ENCODE results near the gene TMEM132C. TPM values are rescaled to one million over a fixed set of nuclear protein-coding genes. Genes with fewer than 3 reads are reported as not detected.
A peak's percentile ranks its signal among the peaks of the same experiment; 100 is the strongest.

Gene TMEM132C
- total RNA-seq, 1 experiment from 2014 or later, result 0.14 TPM

DNA sequence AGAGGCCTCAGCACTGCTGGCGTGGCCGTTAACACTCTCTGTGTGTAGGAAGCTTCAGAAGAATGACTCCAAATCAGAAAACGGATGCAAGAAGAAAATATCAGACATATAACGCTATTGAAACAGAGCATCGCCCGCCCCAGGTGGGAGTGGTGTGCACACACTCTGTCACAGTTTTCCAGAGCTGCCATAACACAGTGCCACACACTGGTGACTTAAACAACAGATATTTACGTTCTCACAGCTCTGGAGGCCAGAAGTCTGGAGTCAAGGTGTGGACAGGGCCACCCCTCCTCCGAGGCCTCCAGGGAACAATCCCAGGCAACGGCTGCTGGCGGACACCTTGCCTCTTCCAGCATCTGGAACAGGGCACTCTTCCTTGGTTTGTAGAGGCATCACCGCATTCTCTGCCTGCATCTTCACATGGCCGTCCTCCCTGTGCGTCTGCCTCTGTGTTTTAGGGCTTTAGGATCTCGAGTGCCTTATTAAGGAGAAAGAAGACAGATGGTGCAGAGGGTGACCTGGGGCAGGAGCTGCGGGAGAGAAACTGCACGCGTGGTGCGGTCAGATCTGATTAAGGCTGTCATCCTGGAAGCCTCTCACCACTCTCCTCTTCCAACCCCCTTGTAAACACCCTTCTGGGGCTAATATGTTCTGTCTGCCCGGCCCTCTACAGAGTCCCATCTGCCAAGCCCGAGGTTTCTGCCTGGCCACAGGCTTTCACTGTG lies 415.7 kb downstream of the TMEM132C start:
- no peaks in the 10 kb centered on the region for H3K27me3 ChIP-seq (ENCODE audit: control insufficient read depth, insufficient read depth, low read length)
- H3K4me3 ChIP-seq (ENCODE audit: insufficient read depth, low read depth, low read length), result no peak overlapping the region
- DNase-seq, result no peak
- H3K36me3 ChIP-seq (replicated peaks; ENCODE audit: control insufficient read depth, insufficient read depth, low read length), result no peaks in the 10 kb centered on the region

GRCh38 chr12:128684352-128684751 lies 417.4 kb downstream of the TMEM132C start:
- DNase-seq, result no peak
- no peaks in the 10 kb centered on the region for H3K27me3 ChIP-seq (ENCODE audit: control insufficient read depth, insufficient read depth, low read length)
- no peak overlapping the region for H3K4me3 ChIP-seq (ENCODE audit: insufficient read depth, low read depth, low read length)
- H3K36me3 ChIP-seq (replicated peaks; ENCODE audit: control insufficient read depth, insufficient read depth, low read length), result no peaks in the 10 kb centered on the region

GRCh38 chr12:128685903-128686475 lies 419.0 kb downstream of the TMEM132C start:
- no peak for DNase-seq
- Histone ChIP-seq H3K4me3 (ENCODE audit: insufficient read depth, low read depth, low read length) (no peak overlapping the region), H3K27me3 (ENCODE audit: control insufficient read depth, insufficient read depth, low read length) (no peaks in the 10 kb centered on the region), H3K36me3 (replicated peaks; ENCODE audit: control insufficient read depth, insufficient read depth, low read length) (no peaks in the 10 kb centered on the region)

DNA sequence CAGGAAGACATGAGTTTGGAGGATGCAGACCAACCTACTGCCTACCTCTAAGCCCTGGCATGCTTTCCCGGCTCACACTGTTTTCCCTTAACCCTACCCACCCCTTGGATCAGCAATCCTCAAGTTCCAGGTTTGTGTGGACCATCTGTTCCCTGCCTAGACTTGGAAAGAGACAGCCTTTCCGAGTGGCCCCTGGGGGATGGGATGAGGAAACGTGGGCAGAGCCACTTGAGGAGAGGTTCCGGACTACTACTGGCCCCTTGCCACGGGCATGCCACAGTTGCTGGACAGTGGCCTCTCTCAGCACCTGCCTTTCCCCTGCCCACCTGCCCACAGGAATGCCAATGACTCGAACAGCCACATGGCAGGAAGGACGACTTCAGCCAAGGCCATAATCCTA lies 420.9 kb downstream of the TMEM132C start:
- H3K4me3 ChIP-seq (ENCODE audit: insufficient read depth, low read depth, low read length), result no peak overlapping the region
- DNase-seq, result no peak
- H3K36me3 ChIP-seq (replicated peaks; ENCODE audit: control insufficient read depth, insufficient read depth, low read length), result no peaks in the 10 kb centered on the region
- H3K27me3 ChIP-seq (ENCODE audit: control insufficient read depth, insufficient read depth, low read length), result no peaks in the 10 kb centered on the region

DNA sequence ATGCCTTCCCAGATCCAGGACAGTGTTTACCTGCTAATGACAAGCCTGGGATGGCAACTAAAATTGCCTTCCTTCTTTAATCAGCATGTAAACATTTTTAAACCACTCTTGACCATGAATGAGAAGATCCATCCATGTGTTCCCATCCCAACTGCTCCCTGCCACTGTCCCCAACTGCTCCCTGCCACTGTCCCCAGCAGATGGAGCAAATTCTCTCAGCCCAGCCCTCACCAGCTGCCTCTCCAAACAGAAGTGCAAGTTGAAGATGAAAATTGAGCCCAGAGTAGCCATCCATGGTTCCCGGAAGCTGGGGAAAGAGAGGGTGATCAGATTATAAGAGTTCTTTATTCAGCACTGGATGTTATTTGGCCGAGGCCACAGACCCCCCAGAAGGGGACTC lies 423.7 kb downstream of the TMEM132C start:
- H3K4me3 ChIP-seq (ENCODE audit: insufficient read depth, low read depth, low read length), result no peak overlapping the region
- no peak for DNase-seq
- no peaks in the 10 kb centered on the region; the same call in 1 of the 2 replicates for H3K27me3 ChIP-seq (ENCODE audit: control insufficient read depth, insufficient read depth, low read length)
- H3K36me3 ChIP-seq (replicated peaks; ENCODE audit: control insufficient read depth, insufficient read depth, low read length), result no peaks in the 10 kb centered on the region

- no peaks in the 10 kb centered on the region; the same call in 1 of the 2 replicates for H3K27me3 ChIP-seq (ENCODE audit: control insufficient read depth, insufficient read depth, low read length)
These were observed 426.1 kb downstream of the TMEM132C start for GRCh38 chr12:128693115-128693514.

DNA sequence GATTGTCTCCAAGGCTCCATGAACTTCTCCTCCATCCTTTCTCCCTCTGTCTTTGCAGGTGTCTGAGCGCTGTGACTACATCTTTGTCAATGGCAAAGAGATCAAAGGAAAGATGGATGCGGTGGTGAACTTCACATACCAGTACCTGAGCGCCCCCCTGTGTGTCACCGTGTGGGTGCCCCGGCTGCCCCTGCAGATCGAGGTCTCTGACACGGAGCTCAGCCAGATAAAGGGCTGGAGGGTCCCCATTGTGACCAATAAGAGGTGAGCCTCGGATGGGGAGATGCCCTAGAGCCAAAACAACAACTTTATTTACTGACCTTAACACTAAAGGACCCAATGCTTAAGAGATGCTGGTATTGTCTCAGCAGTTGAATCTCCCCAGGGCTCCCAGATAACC lies 426.8 kb downstream of the TMEM132C start:
- no peaks in the 10 kb centered on the region for H3K36me3 ChIP-seq (replicated peaks; ENCODE audit: control insufficient read depth, insufficient read depth, low read length)
- no peak overlapping the region for H3K4me3 ChIP-seq (ENCODE audit: insufficient read depth, low read depth, low read length)
- no peak for DNase-seq
- H3K27me3 ChIP-seq (ENCODE audit: control insufficient read depth, insufficient read depth, low read length), result no peaks in the 10 kb centered on the region; the same call in 1 of the 2 replicates

More at GRCh38 chr12:128693115-128693514, 426.1 kb downstream of the TMEM132C start:
- Histone ChIP-seq H3K36me3 (replicated peaks; ENCODE audit: control insufficient read depth, insufficient read depth, low read length) (no peaks in the 10 kb centered on the region), H3K4me3 (ENCODE audit: insufficient read depth, low read depth, low read length) (no peak overlapping the region)
- no peak for DNase-seq

DNA sequence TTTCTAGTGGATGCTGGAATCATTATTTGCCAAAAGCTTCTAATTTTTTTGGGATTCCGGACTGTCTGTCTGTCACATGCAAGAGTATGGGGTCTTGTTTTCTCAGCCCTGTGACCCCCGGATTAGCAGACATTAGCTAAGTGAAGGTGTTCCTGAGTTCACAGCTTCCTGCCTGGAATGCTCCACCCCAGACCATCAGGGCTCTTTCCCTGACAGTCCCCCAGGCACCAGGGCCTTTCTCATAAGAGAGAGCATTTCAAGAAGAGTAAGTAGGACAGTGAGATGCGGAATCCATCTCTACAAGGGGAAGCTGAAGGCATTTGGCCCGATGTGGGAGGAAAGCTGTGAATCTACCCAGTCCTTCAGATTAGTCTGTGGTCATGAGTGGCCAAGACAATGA lies 427.5 kb downstream of the TMEM132C start:
- no peak overlapping the region for H3K4me3 ChIP-seq (ENCODE audit: insufficient read depth, low read depth, low read length)
- no peak for DNase-seq
- H3K36me3 ChIP-seq (replicated peaks; ENCODE audit: control insufficient read depth, insufficient read depth, low read length), result no peaks in the 10 kb centered on the region
- H3K27me3 ChIP-seq (ENCODE audit: control insufficient read depth, insufficient read depth, low read length), result no peaks in the 10 kb centered on the region; the same call in 1 of the 2 replicates

DNA sequence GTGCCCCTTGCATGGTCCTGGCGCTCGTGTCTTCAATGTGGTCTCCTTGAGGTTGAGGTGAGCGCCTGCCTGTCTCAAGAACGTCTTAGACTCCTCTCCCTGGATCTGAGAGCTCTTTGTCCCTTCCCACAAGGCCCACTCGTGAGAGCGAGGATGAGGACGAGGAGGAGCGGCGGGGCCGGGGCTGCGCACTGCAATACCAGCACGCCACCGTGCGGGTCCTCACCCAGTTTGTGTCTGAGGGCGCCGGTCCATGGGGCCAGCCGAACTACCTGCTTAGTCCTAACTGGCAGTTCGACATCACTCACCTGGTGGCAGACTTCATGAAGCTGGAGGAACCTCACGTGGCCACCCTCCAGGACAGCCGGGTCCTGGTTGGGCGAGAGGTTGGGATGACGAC lies 428.7 kb downstream of the TMEM132C start:
- Histone ChIP-seq H3K27me3 (ENCODE audit: control insufficient read depth, insufficient read depth, low read length) (no peaks in the 10 kb centered on the region; the same call in 1 of the 2 replicates), H3K36me3 (replicated peaks; ENCODE audit: control insufficient read depth, insufficient read depth, low read length) (no peaks in the 10 kb centered on the region), H3K4me3 (ENCODE audit: insufficient read depth, low read depth, low read length) (no peak overlapping the region)
- no peak for DNase-seq

DNA sequence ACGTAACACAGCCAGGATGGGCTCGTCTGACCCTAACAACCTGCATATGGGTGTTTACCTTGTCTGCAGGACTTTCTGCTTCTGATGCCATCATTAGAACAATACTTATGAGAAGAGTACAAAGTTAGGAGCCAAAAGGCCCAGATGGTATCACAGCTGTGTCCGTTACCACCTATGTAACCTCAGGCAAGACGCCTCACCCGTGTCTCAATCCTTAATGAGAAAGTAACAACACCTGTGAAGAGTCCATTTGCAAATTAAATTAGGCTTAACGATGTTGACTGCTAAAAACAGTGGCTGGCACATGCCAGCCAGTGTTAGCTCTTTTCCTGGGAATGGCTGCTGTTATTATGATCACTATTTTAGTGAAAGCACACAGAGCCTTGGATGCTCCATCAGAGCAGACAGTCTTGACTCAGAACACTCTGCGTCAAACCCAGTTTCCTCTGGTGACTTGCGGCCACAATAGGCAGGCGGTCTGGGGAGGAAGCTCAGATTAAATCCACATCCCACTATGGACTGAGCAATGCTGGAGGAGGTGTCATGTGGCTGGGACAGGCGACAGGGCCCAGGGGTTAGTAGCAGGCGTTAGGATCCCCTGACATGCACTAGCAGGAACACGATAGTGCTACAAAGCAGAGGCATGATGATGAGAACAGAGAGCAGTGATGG lies 431.5 kb downstream of the TMEM132C start:
- no peak overlapping the region for H3K4me3 ChIP-seq (ENCODE audit: insufficient read depth, low read depth, low read length)
- H3K36me3 ChIP-seq (replicated peaks; ENCODE audit: control insufficient read depth, insufficient read depth, low read length), result no peaks in the 10 kb centered on the region
- H3K27me3 ChIP-seq (ENCODE audit: control insufficient read depth, insufficient read depth, low read length), result no peaks in the 10 kb centered on the region; the same call in 1 of the 2 replicates
- DNase-seq, result no peak

DNA sequence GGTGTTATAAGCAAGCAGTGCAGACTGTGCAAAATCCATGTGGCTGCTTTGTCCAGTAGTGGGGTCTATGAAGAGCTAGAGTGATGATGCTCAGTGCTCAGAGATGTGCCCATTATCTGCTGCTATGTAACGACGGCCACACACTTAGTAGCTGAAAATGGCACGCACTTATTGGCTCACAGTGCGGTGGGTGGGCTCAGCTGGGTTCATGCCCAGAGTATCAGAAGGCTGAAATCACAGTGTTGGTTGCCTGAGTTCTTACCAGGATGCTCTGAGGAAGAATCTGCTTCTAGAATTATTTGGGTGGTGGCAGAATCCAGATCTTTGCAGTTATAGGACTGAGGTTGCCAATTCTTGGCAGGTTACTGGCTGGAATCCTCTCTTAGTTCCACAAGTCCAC lies 432.1 kb downstream of the TMEM132C start:
- Histone ChIP-seq H3K36me3 (replicated peaks; ENCODE audit: control insufficient read depth, insufficient read depth, low read length) (no peaks in the 10 kb centered on the region), H3K4me3 (ENCODE audit: insufficient read depth, low read depth, low read length) (no peak overlapping the region), H3K27me3 (ENCODE audit: control insufficient read depth, insufficient read depth, low read length) (no peaks in the 10 kb centered on the region; the same call in 1 of the 2 replicates)
- no peak for DNase-seq

DNA sequence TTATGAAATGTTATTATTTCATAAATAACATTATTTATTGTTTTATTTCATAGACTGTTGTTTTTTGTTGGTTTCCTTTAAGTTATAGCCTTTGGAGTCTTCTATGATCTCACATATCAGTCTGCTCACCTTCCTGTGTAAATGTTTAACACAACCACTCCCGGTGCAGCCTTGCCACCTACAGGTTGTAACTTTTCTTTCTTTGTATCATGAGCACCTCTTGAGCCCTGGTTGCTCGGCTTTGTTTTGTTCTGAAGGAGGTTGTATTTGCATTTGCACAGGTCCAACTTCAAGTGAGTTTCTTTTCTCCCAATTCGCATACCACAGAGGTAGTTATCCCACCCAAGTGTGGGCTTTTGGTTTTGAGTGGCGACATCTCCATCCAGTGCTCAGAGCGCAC lies 435.4 kb downstream of the TMEM132C start:
- H3K36me3 ChIP-seq (replicated peaks; ENCODE audit: control insufficient read depth, insufficient read depth, low read length), result no peaks in the 10 kb centered on the region
- H3K4me3 ChIP-seq (ENCODE audit: insufficient read depth, low read depth, low read length), result no peak overlapping the region
- H3K27me3 ChIP-seq (ENCODE audit: control insufficient read depth, insufficient read depth, low read length), result no peaks in the 10 kb centered on the region; the same call in 1 of the 2 replicates
- no peak for DNase-seq

DNA sequence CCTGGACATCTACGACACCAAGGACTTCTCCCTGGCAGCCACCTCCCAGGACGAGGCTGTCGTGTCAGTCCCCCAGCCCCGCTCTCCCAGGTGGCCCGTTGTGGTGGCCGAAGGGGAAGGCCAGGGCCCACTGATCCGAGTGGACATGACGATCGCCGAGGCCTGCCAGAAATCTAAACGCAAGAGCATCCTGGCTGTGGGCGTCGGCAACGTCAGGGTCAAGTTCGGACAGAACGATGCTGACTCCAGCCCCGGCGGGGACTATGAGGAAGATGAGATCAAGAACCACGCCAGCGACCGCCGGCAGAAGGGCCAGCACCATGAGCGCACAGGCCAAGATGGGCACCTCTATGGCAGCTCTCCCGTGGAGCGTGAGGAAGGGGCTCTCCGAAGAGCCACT lies 438.2 kb downstream of the TMEM132C start:
- no peaks in the 10 kb centered on the region; the same call in 1 of the 2 replicates for H3K27me3 ChIP-seq (ENCODE audit: control insufficient read depth, insufficient read depth, low read length)

GRCh38 chr12:128707488-128707887 lies 440.5 kb downstream of the TMEM132C start:
- no peaks in the 10 kb centered on the region for H3K36me3 ChIP-seq (replicated peaks; ENCODE audit: control insufficient read depth, insufficient read depth, low read length)
- no peak overlapping the region for H3K4me3 ChIP-seq (ENCODE audit: insufficient read depth, low read depth, low read length)
- DNase-seq, result peak; percentile 77
- no peaks in the 10 kb centered on the region for H3K27me3 ChIP-seq (ENCODE audit: control insufficient read depth, insufficient read depth, low read length)

More for the DNA sequence above, 438.2 kb downstream of the TMEM132C start:
- H3K4me3 ChIP-seq (ENCODE audit: insufficient read depth, low read depth, low read length), result no peak overlapping the region
- no peak for DNase-seq
- H3K36me3 ChIP-seq (replicated peaks; ENCODE audit: control insufficient read depth, insufficient read depth, low read length), result no peaks in the 10 kb centered on the region

DNA sequence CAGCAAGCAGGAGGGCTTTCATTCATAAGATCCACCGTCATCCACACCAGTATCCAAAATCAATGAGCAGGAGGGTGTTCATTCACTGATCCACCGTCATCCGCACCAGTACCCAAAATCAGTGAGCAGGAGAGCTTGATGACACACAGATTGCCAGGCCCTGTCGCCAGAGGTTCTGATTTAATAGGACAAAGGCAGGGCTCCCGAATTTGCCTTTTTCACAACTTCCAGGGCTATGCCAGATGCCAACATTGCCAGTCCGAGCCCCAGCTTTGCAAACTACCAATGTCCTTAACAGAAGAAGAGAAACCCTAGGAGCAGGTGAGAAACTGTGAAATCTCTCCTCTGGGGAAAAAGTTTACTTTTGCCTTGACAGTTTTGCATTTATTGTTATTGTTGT lies 441.8 kb downstream of the TMEM132C start:
- Histone ChIP-seq H3K36me3 (replicated peaks; ENCODE audit: control insufficient read depth, insufficient read depth, low read length) (no peaks in the 10 kb centered on the region), H3K4me3 (ENCODE audit: insufficient read depth, low read depth, low read length) (no peak overlapping the region), H3K27me3 (ENCODE audit: control insufficient read depth, insufficient read depth, low read length) (no peaks in the 10 kb centered on the region)
- no peak for DNase-seq
